Left lung (tissue), 10 donors: Measurements from ENCODE around the gene COL4A4. TPM values are rescaled to one million over a fixed set of nuclear protein-coding genes. Genes with fewer than 3 reads are reported as not detected.

ENCODE experiments used
- ATAC-seq: fragments of 200-7000 bp; cut with Tn5 transposase; one replicate; pipeline ENCODE4 v1.9.1; 2020; ENCODE audit warnings: moderate library complexity
- DNase-seq, 4 donors: peaks; one replicate each; pipeline ENCODE4 v3.0.0-alpha.2; 2013 to 2020
- H3K27ac ChIP-seq, 2 donors: fragments of 200-600 bp; sonication (generic) in 1 of 2; one replicate each; pipeline versions ENCODE4 v1.5.0 to v1.8.0; 2020 to 2021
- H3K27me3 ChIP-seq, 2 donors: fragments of 200-600 bp; sonication (generic) in 1 of 2; one replicate each; pipeline versions ENCODE4 v1.5.0 to v1.8.0; 2020 to 2021
- H3K36me3 ChIP-seq, 2 donors: fragments of 200-600 bp; sonication (generic) in 1 of 2; one replicate each; pipeline versions ENCODE4 v1.5.0 to v1.8.0; 2020 to 2021
- H3K4me1 ChIP-seq, 2 donors: fragments of 200-600 bp; one replicate each; pipeline ENCODE4 v1.8.0; 2021
- H3K4me3 ChIP-seq, 2 donors: fragments of 200-600 bp; sonication (generic) in 1 of 2; one replicate each; pipeline versions ENCODE4 v1.5.0 to v1.8.0; 2020 to 2021; ENCODE audit warnings: mild to moderate bottlenecking in 1 of 2
- H3K9me3 ChIP-seq, 2 donors: fragments of 200-600 bp; sonication (generic) in 1 of 2; one replicate each; pipeline versions ENCODE4 v1.5.0 to v1.8.0; 2020 to 2021
- intact Hi-C, 2 donors: fragments of 100-400 bp; cut with DNase I; formaldehyde crosslinking; loops; one replicate each; pipeline versions ENCODE4 v1.11.2 to v1.14.2; 2022
- polyA plus RNA-seq, 6 donors: library from polyadenylated mRNA; unstranded; fragments of 120-200 nt; gene quantifications; one replicate each; pipeline ENCODE4 v1.2.1, GENCODE V29; 2013; ENCODE audit not compliant: insufficient read length in 6 of 6
- total RNA-seq, 2 donors: library from RNA; stranded (reverse); fragmentation: NEBNext Ultra II Directional; extraction: Animal tissue kit (Norgen Biotek cat#: 25700); gene quantifications; one replicate each; pipeline ENCODE4 v1.2.1, GENCODE V29; 2021
- TF ChIP-seq, protein P1 (sequence below), 2 donors: fragments of 200-600 bp; sonication (generic) in 1 of 2; IDR thresholded peaks; one replicate each; pipeline versions ENCODE4 v1.5.0 to v1.8.0; 2021; ENCODE audit warnings: antibody characterized with exemption in 2 of 2
- donor health status: DM: no; HTN: yes; CAD: no.
- donor health status: DM: no; HTN: no; CAD: no.

COL4A4 gene
- total and polyA plus RNA-seq, 8 donors: 5.4 to 51.2 (median 10.2) TPM

DNA sequence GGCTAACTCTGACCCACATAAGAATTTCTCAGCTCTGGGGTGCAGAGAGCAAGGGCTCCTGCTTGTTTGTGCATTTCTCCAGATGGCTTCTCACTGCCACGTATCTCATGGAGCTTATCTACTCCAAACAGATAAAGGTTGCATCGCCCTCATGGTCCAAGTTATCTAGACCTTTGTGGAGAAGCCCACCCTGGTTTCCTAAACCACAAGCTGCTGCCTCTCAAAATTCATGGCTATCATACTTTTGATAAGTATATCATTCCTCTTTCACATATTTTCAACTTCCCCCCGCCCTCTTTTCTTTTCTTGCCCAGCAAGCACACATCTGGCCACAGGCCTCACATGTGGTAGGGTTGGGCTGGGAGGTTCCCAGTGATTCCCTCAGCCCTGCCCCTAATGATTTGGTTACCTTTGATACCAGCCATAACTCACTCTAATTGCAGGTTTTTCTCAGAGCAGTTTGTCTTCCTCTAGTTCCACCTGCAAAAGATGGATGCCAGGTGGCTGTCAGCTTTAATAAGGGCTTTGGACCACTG lies 182.1 kb downstream of the COL4A4 start:
- H3K4me3 ChIP-seq: no peak overlapping the region
- H3K27me3 ChIP-seq: no peaks in the 10 kb centered on the region
- DNase-seq (no peak), ATAC-seq (no peak)
- H3K9me3 ChIP-seq: no peaks in the 10 kb centered on the region
- H3K36me3 ChIP-seq: no peaks in the 10 kb centered on the region
- H3K27ac ChIP-seq: no peak overlapping the region
- H3K4me1 ChIP-seq: no peaks in the 10 kb centered on the region
- TF ChIP-seq, protein P1, sequence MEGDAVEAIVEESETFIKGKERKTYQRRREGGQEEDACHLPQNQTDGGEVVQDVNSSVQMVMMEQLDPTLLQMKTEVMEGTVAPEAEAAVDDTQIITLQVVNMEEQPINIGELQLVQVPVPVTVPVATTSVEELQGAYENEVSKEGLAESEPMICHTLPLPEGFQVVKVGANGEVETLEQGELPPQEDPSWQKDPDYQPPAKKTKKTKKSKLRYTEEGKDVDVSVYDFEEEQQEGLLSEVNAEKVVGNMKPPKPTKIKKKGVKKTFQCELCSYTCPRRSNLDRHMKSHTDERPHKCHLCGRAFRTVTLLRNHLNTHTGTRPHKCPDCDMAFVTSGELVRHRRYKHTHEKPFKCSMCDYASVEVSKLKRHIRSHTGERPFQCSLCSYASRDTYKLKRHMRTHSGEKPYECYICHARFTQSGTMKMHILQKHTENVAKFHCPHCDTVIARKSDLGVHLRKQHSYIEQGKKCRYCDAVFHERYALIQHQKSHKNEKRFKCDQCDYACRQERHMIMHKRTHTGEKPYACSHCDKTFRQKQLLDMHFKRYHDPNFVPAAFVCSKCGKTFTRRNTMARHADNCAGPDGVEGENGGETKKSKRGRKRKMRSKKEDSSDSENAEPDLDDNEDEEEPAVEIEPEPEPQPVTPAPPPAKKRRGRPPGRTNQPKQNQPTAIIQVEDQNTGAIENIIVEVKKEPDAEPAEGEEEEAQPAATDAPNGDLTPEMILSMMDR (IDR thresholded peaks at IDR 0.05): no peak
- intact Hi-C loops: no loop called here

DNA sequence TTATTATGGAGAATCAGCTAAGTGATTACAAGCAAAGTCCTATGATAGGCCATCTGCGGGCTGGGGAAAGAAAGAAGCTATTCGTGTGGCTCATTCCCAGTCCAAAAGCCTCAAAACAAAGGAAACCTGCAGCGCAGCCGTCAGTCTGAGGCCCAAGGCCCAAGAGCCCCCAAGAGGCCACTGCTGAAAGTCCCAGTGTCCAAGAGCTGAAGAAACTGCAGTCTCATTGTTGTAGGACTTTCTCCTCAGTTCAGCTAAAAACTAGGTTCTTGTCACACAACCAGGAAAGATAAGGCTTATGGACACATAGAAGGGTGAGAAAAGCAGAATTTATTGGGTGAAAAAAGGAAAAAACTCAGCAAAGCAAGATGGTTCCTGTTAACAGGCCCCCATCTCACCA lies 185.0 kb downstream of the COL4A4 start:
- DNase-seq: no peak
- TF ChIP-seq, protein P1 (IDR thresholded peaks at IDR 0.05): no peak
- Histone ChIP-seq H3K27ac (no peak overlapping the region), H3K27me3 (no peaks in the 10 kb centered on the region), H3K4me1 (no peaks in the 10 kb centered on the region), H3K36me3 (no peaks in the 10 kb centered on the region), H3K4me3 (no peak overlapping the region), H3K9me3 (no peaks in the 10 kb centered on the region)
- no peak for ATAC-seq
- intact Hi-C loops: loop anchor here in 1 of 2 donors (10.0 kb wide), 1 partner anchor 144 kb away; the partner anchor contains the start of gene RHBDD1

DNA sequence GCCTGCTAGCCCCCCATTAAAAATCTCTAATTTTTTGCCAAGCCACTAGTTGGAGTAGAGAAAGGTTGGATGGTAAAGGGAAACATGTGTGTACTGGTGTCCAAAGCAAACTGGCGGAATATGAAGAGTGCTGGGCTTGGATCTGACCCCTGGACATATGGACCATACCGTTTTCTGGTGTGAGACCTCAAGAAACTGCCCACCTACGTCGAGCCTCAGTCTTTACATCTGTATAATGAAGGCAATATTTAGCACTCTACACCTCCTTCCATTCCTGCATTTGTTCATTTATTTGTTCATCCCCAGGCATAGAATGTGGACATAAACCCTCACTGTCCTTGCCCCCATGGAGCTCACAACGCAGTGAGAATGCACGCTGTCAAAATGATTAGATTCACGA lies 185.7 kb downstream of the COL4A4 start:
- intact Hi-C loops: loop anchor here in 1 of 2 donors (10.0 kb wide), 1 partner anchor 143 kb away; the partner anchor contains the start of gene RHBDD1
- DNase-seq: no peak

DNA sequence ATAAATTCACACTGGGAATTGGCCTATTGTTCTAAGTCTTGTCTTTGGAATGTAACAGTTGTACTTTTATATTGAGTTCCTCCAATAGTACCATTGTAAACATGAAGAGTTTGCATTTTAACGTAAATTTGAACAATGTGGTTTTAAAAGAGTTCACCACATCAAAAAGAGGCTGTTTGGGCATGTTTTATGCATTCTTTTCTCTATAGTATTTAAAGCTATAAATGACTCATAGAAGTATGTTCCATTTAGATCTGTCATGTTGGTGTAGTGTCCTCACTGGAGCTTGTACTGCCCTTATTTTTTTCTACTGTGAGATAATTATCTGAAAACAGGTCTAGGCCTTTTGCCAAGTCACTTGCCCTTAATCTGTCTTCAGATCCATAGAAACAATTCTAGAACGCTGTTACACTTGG lies 186.2 kb downstream of the COL4A4 start:
- Histone ChIP-seq H3K27ac (no peak overlapping the region), H3K9me3 (no peaks in the 10 kb centered on the region), H3K27me3 (no peaks in the 10 kb centered on the region), H3K4me1 (no peaks in the 10 kb centered on the region), H3K36me3 (no peaks in the 10 kb centered on the region), H3K4me3 (no peak overlapping the region)
- DNase-seq (no peak), ATAC-seq (no peak)
- TF ChIP-seq, protein P1 (IDR thresholded peaks at IDR 0.05): no peak
- intact Hi-C loops: loop anchor here in 1 of 2 donors (10.0 kb wide), 1 partner anchor 143 kb away; the partner anchor contains the start of gene RHBDD1

More for the DNA sequence above, 185.7 kb downstream of the COL4A4 start:
- H3K36me3 ChIP-seq: no peaks in the 10 kb centered on the region
- no peak overlapping the region for H3K27ac ChIP-seq
- H3K4me3 ChIP-seq: no peak overlapping the region
- TF ChIP-seq, protein P1 (IDR thresholded peaks at IDR 0.05): no peak
- H3K4me1 ChIP-seq: no peaks in the 10 kb centered on the region
- no peaks in the 10 kb centered on the region for H3K27me3 ChIP-seq
- ATAC-seq: no peak
- no peaks in the 10 kb centered on the region for H3K9me3 ChIP-seq

DNA sequence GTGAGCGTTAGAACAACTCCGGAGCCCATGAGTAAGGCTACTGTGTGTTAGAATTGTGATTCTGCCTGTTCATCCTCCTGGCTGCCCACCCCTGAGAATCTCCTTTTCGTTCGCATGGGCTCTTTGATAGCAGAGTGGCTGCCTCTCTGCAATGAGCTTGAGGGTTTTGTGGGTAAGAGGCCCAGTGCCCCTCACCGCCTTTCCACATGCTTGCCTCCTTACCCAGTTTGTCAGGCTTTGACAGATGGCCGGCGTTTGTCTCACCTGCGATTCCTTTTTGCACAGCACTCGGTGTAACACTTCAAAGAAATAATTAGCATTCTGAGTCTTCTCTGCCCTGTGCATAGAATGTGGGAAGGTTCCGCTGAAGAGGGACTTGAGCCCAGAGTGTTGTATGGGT lies 190.2 kb downstream of the COL4A4 start:
- DNase-seq (no peak), ATAC-seq (no peak)
- intact Hi-C loops: loop anchor here in 1 of 2 donors (10.0 kb wide), 1 partner anchor 139 kb away; the partner anchor contains the start of gene RHBDD1
- Histone ChIP-seq H3K27me3 (no peaks in the 10 kb centered on the region), H3K4me3 (no peak overlapping the region), H3K9me3 (no peaks in the 10 kb centered on the region), H3K27ac (no peak overlapping the region), H3K36me3 (no peaks in the 10 kb centered on the region), H3K4me1 (no peaks in the 10 kb centered on the region)
- TF ChIP-seq, protein P1 (IDR thresholded peaks at IDR 0.05): no peak
